OCI-LY7 (cell line): ENCODE results near the gene CCK. TPM values are rescaled to one million over a fixed set of nuclear protein-coding genes. Genes with fewer than 3 reads are reported as not detected.

Source experiments
- BruUV-seq: library from RNA; stranded (reverse); fragments of 400-500 nt; replicated peaks from 2 replicates; lab custom pipeline; 2021; lab: Mats Ljungman, UMichigan
- CTCF ChIA-PET: fragments of 300-600 bp; sonication (Branson Sonifier 250); formaldehyde crosslinking; loops from one replicate; lab custom pipeline; 2022; ENCODE audit warnings: antibody characterized with exemption; ENCODE audit not compliant: unreplicated experiment; lab: Charles Lee
- POLR2A ChIA-PET: fragments of 300-600 bp; sonication (Branson Sonifier 250); formaldehyde crosslinking; loops from one replicate; lab custom pipeline; 2022; ENCODE audit warnings: antibody characterized with exemption; lab: Charles Lee
- DNase-seq: peaks from one replicate; pipeline ENCODE4 v3.0.0-alpha.2; 2015; ENCODE audit warnings: low spot score
- H2AFZ ChIP-seq: fragments of 200-600 bp; sonication (generic), shearing (Covaris generic); 2 replicates; pipeline ENCODE4 v1.6.1; 2014; ENCODE audit warnings: mild to moderate bottlenecking, antibody characterized with exemption, low read length, moderate library complexity
- H3K27ac ChIP-seq: fragments of 200-600 bp; sonication (generic); 2 replicates; pipeline ENCODE4 v1.5.1; 2014; ENCODE audit warnings: mixed run types, low read depth, mild to moderate bottlenecking, moderate library complexity, low read length, inconsistent platforms; ENCODE audit not compliant: poor library complexity, severe bottlenecking
- H3K36me3 ChIP-seq: fragments of 200-600 bp; sonication (generic); 2 replicates; pipeline ENCODE4 v1.6.1; 2014; ENCODE audit warnings: mild to moderate bottlenecking, antibody characterized with exemption, low read length, moderate library complexity, mixed read lengths; ENCODE audit not compliant: insufficient read depth
- H3K4me1 ChIP-seq: fragments of 200-600 bp; sonication (generic); 2 replicates; pipeline ENCODE4 v1.5.1; 2014; ENCODE audit warnings: mild to moderate bottlenecking, low read length; ENCODE audit not compliant: insufficient read depth, poor library complexity, severe bottlenecking
- H3K4me2 ChIP-seq: fragments of 200-600 bp; sonication (generic); 2 replicates; pipeline ENCODE4 v1.6.1; 2014; ENCODE audit warnings: mild to moderate bottlenecking, low read length
- H3K4me3 ChIP-seq: fragments of 200-600 bp; sonication (generic); 2 replicates; pipeline ENCODE4 v1.5.1; 2014; ENCODE audit warnings: mild to moderate bottlenecking, low read depth, low read length; ENCODE audit not compliant: poor library complexity, severe bottlenecking
- H3K79me2 ChIP-seq: fragments of 200-600 bp; sonication (generic); 2 replicates; pipeline ENCODE4 v1.6.1; 2016; ENCODE audit warnings: low read depth, mild to moderate bottlenecking, low read length, moderate library complexity, mixed read lengths; ENCODE audit not compliant: insufficient read depth
- H3K9me2 ChIP-seq: fragments of 200-600 bp; sonication (generic); 2 replicates; pipeline ENCODE4 v1.6.1; 2016; ENCODE audit warnings: mild to moderate bottlenecking, low read length, mixed read lengths; ENCODE audit not compliant: insufficient read depth
- H3K9me3 ChIP-seq: fragments of 200-600 bp; sonication (generic); 2 replicates; pipeline ENCODE4 v1.6.1; 2014; ENCODE audit warnings: mild to moderate bottlenecking, mixed run types, low read length, mixed read lengths
- H4K20me1 ChIP-seq: fragments of 200-600 bp; sonication (generic); 2 replicates; pipeline ENCODE4 v1.6.1; 2014; ENCODE audit warnings: mild to moderate bottlenecking, antibody characterized with exemption, low read length, moderate library complexity, mixed read lengths; ENCODE audit not compliant: insufficient read depth
- EZH2phosphoT487 ChIP-seq: fragments of 200-600 bp; sonication (generic); IDR thresholded peaks from 2 replicates; pipeline ENCODE4 v1.6.1; 2018; ENCODE audit warnings: low read depth, borderline replicate concordance, mild to moderate bottlenecking, mixed run types, antibody characterized with exemption, low read length, moderate library complexity, mixed read lengths
- intact Hi-C: fragments of 100-400 bp; cut with micrococcal nuclease; formaldehyde crosslinking; loops from one replicate; pipeline ENCODE4 v1.10.0; 2022; ENCODE audit not compliant: unreplicated experiment
- total RNA-seq, 2 experiments: library from RNA; depleted of rRNA in 1 of 2; stranded (reverse); fragments of >200 nt in 1 of 2; shearing (Covaris generic) in 1 of 2; gene quantifications; 2 replicates each; pipeline ENCODE4 v1.2.3, GENCODE V29; 2014 to 2022
- TF ChIP-seq, protein P1 (sequence below): fragments of 200-600 bp; sonication (generic); conservative IDR thresholded peaks from 2 replicates; pipeline ENCODE4 v1.5.1; 2014; ENCODE audit warnings: mild to moderate bottlenecking, antibody characterized with exemption, low read length, moderate library complexity, mixed read lengths

CCK gene
- total RNA-seq, 2 experiments from 2014 or later: not detected

DNA sequence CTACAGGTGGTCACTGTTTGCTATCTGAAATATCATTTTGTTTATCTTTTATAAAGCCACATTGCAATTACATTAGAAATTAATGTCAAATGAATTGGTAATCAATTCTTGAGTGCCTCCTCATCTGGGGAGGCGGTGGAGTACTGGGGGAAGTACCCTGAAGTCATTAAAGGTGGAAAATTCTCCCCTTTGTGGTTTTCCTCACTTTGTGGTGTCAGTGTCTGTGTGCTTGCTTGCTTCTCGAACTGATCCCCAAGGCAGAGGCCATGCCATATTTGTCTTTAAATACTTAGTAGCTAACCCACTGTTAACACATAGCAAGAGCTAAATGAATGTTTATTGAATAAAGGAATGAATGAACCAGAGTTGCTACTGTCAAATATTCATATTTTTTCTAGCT lies 40.5 kb upstream of the CCK start:
- Histone ChIP-seq H3K9me3 (peaks cover 4% of the 10 kb centered on the region), H3K4me1 (peaks cover 15% of the 10 kb centered on the region), H3K9me2 (no peaks in the 10 kb centered on the region), H2AFZ (no peak overlapping the region), H3K79me2 (no peaks in the 10 kb centered on the region), H3K36me3 (no peaks in the 10 kb centered on the region; the same call in 1 of the 2 replicates), H4K20me1 (no peaks in the 10 kb centered on the region), H3K27ac (no peak overlapping the region), H3K4me3 (no peak overlapping the region), H3K4me2 (no peak overlapping the region)
- ChIA-PET CTCF (no interaction called here), POLR2A (interaction anchor here (0.6 kb wide), 1 partner anchor 488 kb away, joined by 4 read pairs; no protein-coding TSS in a partner anchor)
- no peak for DNase-seq
- BruUV-seq: no TSS peak
- TF ChIP-seq, protein P1, sequence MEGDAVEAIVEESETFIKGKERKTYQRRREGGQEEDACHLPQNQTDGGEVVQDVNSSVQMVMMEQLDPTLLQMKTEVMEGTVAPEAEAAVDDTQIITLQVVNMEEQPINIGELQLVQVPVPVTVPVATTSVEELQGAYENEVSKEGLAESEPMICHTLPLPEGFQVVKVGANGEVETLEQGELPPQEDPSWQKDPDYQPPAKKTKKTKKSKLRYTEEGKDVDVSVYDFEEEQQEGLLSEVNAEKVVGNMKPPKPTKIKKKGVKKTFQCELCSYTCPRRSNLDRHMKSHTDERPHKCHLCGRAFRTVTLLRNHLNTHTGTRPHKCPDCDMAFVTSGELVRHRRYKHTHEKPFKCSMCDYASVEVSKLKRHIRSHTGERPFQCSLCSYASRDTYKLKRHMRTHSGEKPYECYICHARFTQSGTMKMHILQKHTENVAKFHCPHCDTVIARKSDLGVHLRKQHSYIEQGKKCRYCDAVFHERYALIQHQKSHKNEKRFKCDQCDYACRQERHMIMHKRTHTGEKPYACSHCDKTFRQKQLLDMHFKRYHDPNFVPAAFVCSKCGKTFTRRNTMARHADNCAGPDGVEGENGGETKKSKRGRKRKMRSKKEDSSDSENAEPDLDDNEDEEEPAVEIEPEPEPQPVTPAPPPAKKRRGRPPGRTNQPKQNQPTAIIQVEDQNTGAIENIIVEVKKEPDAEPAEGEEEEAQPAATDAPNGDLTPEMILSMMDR: no peak
- intact Hi-C loops: no loop called here

DNA sequence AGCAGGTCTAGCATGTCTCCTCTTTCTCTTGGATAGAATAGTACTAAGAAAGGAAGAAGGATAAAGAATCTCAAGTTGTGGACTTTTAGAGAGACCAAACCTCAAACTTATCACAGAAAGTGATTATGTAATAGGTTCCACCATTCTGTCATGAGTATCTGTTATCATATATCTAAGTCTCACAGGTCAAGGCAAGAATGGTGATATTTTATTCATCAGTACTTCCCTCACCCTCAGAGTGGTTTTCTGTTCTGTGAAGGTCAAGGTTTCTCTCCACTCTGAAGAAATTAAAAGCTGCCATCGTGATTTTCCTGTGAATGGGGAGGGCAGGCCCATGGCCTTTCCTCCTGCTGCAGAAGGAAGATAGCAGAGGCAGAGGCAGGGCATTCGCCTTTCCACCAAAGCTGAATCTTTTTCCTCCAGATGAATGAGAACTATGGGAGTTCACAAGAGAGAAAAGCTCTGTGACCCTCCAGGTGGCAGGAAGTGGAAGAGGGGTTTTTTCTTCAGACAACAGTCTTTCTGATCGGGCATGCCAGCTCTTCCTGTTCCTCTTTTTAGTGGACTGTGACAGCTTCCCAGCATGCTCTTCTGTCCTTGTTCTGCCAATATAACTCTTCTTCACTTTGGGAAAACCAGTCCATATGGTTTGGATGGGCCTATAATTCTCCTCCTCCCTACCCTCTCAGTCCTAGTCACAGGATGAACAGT lies 37.1 kb upstream of the CCK start:
- no peaks in the 10 kb centered on the region; the same call in 1 of the 2 replicates for H3K36me3 ChIP-seq
- no peaks in the 10 kb centered on the region for H4K20me1 ChIP-seq
- BruUV-seq: no TSS peak
- H3K4me3 ChIP-seq: peak overlapping the region; percentile 11
- no peaks in the 10 kb centered on the region for H3K79me2 ChIP-seq
- intact Hi-C loops: no loop called here
- no peaks in the 10 kb centered on the region for H3K9me2 ChIP-seq
- no peaks in the 10 kb centered on the region; the same call in 1 of the 2 replicates for H3K9me3 ChIP-seq
- H3K4me2 ChIP-seq: peak overlapping the region; percentile 45
- POLR2A ChIA-PET: interaction anchor here (1.3 kb wide), 1 partner anchor 13 kb away, joined by 5 read pairs; no protein-coding TSS in a partner anchor
- H3K27ac ChIP-seq: peak overlapping the region; percentile 75
- no peak for TF ChIP-seq EZH2phosphoT487
- TF ChIP-seq, protein P1: no peak
- CTCF ChIA-PET: interaction anchor here (1.0 kb wide), 1 partner anchor 42 kb away, joined by 3 read pairs; no protein-coding TSS in a partner anchor
- H3K4me1 ChIP-seq: peaks cover 15% of the 10 kb centered on the region
- DNase-seq: peak; percentile 84
- H2AFZ ChIP-seq: peak overlapping the region; percentile 92
